A673 (cell line): ENCODE data around the gene SYNE1.

Experiments used
- EZH2 ChIP-seq: fragments of 200-600 bp; sonication (generic); IDR thresholded peaks from 2 replicates; pipeline ENCODE4 v1.6.1; 2017; ENCODE audit warnings: borderline replicate concordance, low read depth, mild to moderate bottlenecking, mixed read lengths, antibody characterized with exemption, low read length; ENCODE audit not compliant: poor library complexity, severe bottlenecking
- TF ChIP-seq, protein P1 (sequence below): fragments of 300-800, 200-600 bp; sonication (generic); conservative IDR thresholded peaks from 2 replicates; pipeline ENCODE4 v1.5.1; 2017; ENCODE audit warnings: low read depth, mild to moderate bottlenecking, antibody characterized with exemption, low read length, moderate library complexity, mixed read lengths

DNA sequence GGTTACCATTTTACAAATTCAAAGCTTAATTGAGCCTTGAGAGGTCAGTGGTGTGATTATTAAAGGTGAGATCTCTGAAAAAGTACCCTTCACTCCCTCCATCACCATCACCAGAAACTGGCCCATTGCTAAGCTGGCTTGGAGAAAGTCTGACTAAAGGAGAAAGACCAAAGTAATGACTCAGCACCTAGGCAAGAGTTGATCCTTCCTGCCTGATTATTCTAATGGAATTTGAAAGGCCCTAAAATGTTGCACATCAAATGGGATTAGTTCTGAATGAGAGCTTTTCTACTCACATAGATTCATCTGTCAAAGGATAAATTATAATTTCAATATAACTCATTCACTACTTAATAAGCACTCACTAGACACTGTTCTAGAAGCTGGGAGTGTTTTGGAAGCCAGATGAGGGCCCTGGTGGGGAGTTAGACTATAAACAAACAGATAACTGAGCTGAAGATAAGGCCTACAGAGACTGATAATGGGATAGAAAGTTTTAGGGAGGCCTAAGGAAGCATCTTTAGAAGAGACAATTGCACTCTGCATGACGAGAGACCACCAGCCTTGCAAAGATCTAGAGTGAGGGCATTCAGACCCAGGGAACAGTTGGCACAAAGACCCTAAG, 366.7 kb downstream of the SYNE1 start:
- no peak for TF ChIP-seq EZH2
- TF ChIP-seq, protein P1, sequence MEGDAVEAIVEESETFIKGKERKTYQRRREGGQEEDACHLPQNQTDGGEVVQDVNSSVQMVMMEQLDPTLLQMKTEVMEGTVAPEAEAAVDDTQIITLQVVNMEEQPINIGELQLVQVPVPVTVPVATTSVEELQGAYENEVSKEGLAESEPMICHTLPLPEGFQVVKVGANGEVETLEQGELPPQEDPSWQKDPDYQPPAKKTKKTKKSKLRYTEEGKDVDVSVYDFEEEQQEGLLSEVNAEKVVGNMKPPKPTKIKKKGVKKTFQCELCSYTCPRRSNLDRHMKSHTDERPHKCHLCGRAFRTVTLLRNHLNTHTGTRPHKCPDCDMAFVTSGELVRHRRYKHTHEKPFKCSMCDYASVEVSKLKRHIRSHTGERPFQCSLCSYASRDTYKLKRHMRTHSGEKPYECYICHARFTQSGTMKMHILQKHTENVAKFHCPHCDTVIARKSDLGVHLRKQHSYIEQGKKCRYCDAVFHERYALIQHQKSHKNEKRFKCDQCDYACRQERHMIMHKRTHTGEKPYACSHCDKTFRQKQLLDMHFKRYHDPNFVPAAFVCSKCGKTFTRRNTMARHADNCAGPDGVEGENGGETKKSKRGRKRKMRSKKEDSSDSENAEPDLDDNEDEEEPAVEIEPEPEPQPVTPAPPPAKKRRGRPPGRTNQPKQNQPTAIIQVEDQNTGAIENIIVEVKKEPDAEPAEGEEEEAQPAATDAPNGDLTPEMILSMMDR: no peak
